Measurements from ENCODE around the gene FBXO46. TPM values are rescaled to one million over a fixed set of nuclear protein-coding genes. Genes with fewer than 3 reads are reported as not detected.
A peak's percentile ranks its signal among the peaks of the same experiment; 100 is the strongest.

The FBXO46 gene
- polyA plus RNA-seq, 2 of the 4 experiments (the other 2 are of a cell fraction) = 4.9 to 12.7 TPM

DNA sequence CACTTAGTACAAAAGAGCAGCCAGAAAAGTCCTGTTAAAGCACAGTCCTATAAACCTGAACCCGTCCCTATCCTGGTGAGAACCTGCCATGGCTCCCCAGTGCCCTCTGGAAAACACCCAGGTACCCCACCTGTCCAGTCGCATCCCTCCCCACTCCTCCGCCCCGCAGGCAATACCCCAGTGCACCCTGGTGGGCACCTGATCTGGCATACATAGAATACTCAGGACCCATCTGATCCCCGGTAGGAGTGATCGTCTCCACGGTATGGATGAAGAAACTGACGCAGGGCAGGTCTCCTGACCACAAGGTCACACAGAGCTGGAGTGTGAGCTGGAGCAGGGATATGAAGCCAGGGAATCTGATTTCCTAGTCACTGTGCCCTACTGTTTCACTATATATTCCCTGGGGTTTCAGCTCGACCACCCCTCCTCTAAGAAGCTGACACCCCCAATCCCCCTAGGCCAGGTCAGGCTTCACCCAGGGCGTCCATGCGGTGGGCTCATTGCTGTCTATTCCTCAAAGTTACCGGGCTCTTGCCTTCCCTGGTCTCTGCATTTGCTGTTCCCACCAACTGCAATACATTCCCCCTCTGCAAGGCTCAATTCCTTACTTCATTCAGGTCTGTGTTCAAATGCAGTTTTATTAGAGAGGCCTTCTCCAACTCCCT is 12.6 kb downstream of the FBXO46 start:
- Histone ChIP-seq H3K4me3 (peak overlapping the region; percentile 45), H3K27ac (peak overlapping the region; percentile 90 to 93), H3K4me2 (peak overlapping the region; percentile 88), H3K4me1 (peaks cover 44% of the 10 kb centered on the region), H3K9me3 (peaks cover 4% of the 10 kb centered on the region)
- 55% methylated on average over 12 of the region's 12 CpGs for WGBS (ENCODE audit: missing lambda C conversion rate)
- no peak for FAIRE-seq
- peak; percentile 3 to 10; a peak in 5 of 6 replicates for ATAC-seq
- CTCF ChIA-PET = interaction anchor here (0.6 to 12.7 kb wide), 10 partner anchors 9 to 81 kb away, joined by 3 to 160 read pairs (median 9); partner anchors contain the start of genes QPCTL, SIX5 and SNRPD2
- POLR2A ChIA-PET = interaction anchor here (0.7 to 2.3 kb wide), 9 partner anchors 9 to 51 kb away, joined by 3 to 67 read pairs (median 7); partner anchors contain the start of genes FBXO46, QPCTL, SIX5 and SNRPD2
- DNase-seq (ENCODE audit: low read depth in 1 of 2, low spot score in 1 of 2) = no peak
- TF ChIP-seq RCOR1 (IDR thresholded peaks at IDR 0.05; ENCODE audit: low read depth, low read length) (no peak), HEYL (CRISPR knock-in tag; IDR thresholded peaks at IDR 0.05) (no peak), PHF8 (IDR thresholded peaks at IDR 0.05; ENCODE audit: borderline replicate concordance, low read depth) (no peak), ZFP36 (IDR thresholded peaks at IDR 0.05; ENCODE audit: borderline replicate concordance, partially characterized antibody) (peak; percentile 12), TFCP2L1 (CRISPR knock-in tag; IDR thresholded peaks at IDR 0.05) (no peak), EHF (CRISPR knock-in tag; IDR thresholded peaks at IDR 0.05) (0 out of 2 replicates have a peak, but pooled peaks have one; percentile 4), TP53 (CRISPR knock-in tag; IDR thresholded peaks at IDR 0.05) (no peak), NFE2L2 (conservative IDR thresholded peaks at IDR 0.05; ENCODE audit: low read length) (no peak), NR3C1 (IDR thresholded peaks at IDR 0.05) (no peak), KDM1A (IDR thresholded peaks at IDR 0.05; ENCODE audit: low read depth) (0 out of 2 replicates have a peak, but pooled peaks have one; percentile 21), RAD21 (conservative IDR thresholded peaks at IDR 0.05 in 1 of 2, IDR thresholded peaks at IDR 0.05 in 1 of 2) (no peak), HOXB5 (CRISPR knock-in tag; IDR thresholded peaks at IDR 0.05) (no peak), FOSL2 (IDR thresholded peaks at IDR 0.05) (no peak), FOSL2 (CRISPR knock-in tag; IDR thresholded peaks at IDR 0.05) (0 out of 2 replicates have a peak, but pooled peaks have one; percentile 6), RNF2 (IDR thresholded peaks at IDR 0.05; ENCODE audit: borderline replicate concordance, low read depth) (no peak), POLR2A (IDR thresholded peaks at IDR 0.05; ENCODE audit: low read length) (no peak)
- TF ChIP-seq, protein P1, sequence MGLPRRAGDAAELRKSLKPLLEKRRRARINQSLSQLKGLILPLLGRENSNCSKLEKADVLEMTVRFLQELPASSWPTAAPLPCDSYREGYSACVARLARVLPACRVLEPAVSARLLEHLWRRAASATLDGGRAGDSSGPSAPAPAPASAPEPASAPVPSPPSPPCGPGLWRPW (IDR thresholded peaks at IDR 0.05) = no peak
- TF ChIP-seq, protein P2, sequence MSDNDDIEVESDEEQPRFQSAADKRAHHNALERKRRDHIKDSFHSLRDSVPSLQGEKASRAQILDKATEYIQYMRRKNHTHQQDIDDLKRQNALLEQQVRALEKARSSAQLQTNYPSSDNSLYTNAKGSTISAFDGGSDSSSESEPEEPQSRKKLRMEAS (IDR thresholded peaks at IDR 0.05) = no peak
- TF ChIP-seq, protein P3, sequence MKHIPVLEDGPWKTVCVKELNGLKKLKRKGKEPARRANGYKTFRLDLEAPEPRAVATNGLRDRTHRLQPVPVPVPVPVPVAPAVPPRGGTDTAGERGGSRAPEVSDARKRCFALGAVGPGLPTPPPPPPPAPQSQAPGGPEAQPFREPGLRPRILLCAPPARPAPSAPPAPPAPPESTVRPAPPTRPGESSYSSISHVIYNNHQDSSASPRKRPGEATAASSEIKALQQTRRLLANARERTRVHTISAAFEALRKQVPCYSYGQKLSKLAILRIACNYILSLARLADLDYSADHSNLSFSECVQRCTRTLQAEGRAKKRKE (CRISPR knock-in tag; IDR thresholded peaks at IDR 0.05; ENCODE audit: low read depth) = no peak

DNA sequence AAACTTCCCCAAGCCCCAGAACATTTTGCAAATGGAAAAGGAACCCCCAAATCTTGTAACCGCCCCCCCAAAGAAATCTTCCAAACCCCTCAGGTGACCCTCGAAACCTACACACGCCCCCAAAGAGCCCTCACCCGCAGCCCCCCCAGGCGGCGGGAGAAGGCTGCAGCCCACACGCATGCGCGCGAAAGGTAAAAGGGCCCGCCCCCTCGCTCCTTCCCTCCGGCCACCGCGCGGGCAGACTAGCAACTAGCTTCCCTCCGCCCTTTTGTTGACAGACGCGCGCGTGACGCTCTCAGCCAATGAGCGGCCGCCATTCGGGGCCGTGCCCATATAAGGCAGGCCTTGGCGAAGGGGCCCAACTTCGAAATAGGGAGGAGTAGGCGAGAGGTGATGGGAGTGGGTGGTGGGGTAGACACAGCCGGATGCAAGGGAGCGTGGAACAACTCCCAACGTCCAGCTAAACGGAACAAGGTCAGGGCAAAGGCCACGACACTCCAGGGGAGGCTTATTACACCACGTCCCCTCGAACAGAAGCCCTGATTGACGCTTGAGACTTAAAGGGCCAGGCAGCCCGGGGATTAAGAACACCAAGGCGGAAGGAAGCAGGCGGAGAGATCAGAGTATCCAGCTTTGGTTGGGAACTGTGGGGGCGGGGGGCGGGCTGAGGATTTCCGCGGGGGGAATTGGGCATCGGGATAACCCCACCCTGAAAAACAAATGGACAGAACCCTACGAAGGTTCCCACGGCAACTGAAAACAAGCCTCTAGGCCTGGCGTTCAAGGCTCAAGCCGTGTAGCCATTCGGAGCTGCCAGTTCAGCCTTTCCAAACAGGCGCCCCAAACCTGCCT is 13.3 kb downstream of the FBXO46 start:
- peak; percentile 92 to 97 for ATAC-seq
- ChIA-PET CTCF (interaction anchor here (0.6 to 12.7 kb wide), 23 partner anchors 8 to 1226 kb away, joined by 3 to 160 read pairs (median 5); partner anchors contain the start of genes QPCTL, SIX5 and SNRPD2), POLR2A (interaction anchor here (0.6 to 2.3 kb wide), 16 partner anchors 9 to 52 kb away, joined by 3 to 67 read pairs (median 4); partner anchors contain the start of genes FBXO46, QPCTL, SIX5 and SNRPD2)
- FAIRE-seq = peak; percentile 100
- H3K4me3 ChIP-seq = peak overlapping the region; percentile 80
- H3K4me1 ChIP-seq = peaks cover 38% of the 10 kb centered on the region
- peaks cover 4% of the 10 kb centered on the region for H3K9me3 ChIP-seq
- 2% methylated on average over 45 of the region's 51 CpGs for WGBS (ENCODE audit: missing lambda C conversion rate)
- H3K27ac ChIP-seq = peak overlapping the region; percentile 92 to 96
- peak overlapping the region; percentile 88 for H3K4me2 ChIP-seq
- DNase-seq (ENCODE audit: low read depth in 1 of 2, low spot score in 1 of 2) = peak; percentile 99 to 100
- TF ChIP-seq, protein P4, sequence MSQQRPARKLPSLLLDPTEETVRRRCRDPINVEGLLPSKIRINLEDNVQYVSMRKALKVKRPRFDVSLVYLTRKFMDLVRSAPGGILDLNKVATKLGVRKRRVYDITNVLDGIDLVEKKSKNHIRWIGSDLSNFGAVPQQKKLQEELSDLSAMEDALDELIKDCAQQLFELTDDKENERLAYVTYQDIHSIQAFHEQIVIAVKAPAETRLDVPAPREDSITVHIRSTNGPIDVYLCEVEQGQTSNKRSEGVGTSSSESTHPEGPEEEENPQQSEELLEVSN (IDR thresholded peaks at IDR 0.05; ENCODE audit: borderline replicate concordance, low read depth) = peak; percentile 72
- TF ChIP-seq, protein P3 (CRISPR knock-in tag; IDR thresholded peaks at IDR 0.05; ENCODE audit: low read depth) = no peak
- TF ChIP-seq RNF2 (IDR thresholded peaks at IDR 0.05; ENCODE audit: borderline replicate concordance, low read depth) (no peak), CHD2 (IDR thresholded peaks at IDR 0.05; ENCODE audit: low read length, partially characterized antibody) (peak; percentile 39), FOSB (CRISPR knock-in tag; IDR thresholded peaks at IDR 0.05) (no peak), RFX5 (IDR thresholded peaks at IDR 0.05) (peak; percentile 62; the same call in 1 of the 2 replicates), POLR2A (IDR thresholded peaks at IDR 0.05; ENCODE audit: low read length) (peak; percentile 41), JUN (IDR thresholded peaks at IDR 0.05) (peak; percentile 83 to 92), CHD4 (IDR thresholded peaks at IDR 0.05; ENCODE audit: borderline replicate concordance) (no peak), CEBPB (IDR thresholded peaks at IDR 0.05) (peak in 1 of 2 experiments; percentile 69; a peak in 1 of 4 replicates), NFE2L2 (conservative IDR thresholded peaks at IDR 0.05; ENCODE audit: low read length) (no peak), ESRRA (IDR thresholded peaks at IDR 0.05; ENCODE audit: borderline replicate concordance, low read length) (peak; percentile 70; the same call in 1 of the 2 replicates), GATA3 (IDR thresholded peaks at IDR 0.05; ENCODE audit: borderline replicate concordance) (peak; percentile 61; the same call in 1 of the 2 replicates), MYC (IDR thresholded peaks at IDR 0.05; ENCODE audit: borderline replicate concordance, low read length) (peak; percentile 83; the same call in 1 of the 2 replicates), SREBF2 (IDR thresholded peaks at IDR 0.05) (no peak), MAFK (IDR thresholded peaks at IDR 0.05; ENCODE audit: partially characterized antibody) (no peak), TFCP2L1 (CRISPR knock-in tag; IDR thresholded peaks at IDR 0.05) (no peak), HOXA7 (CRISPR knock-in tag; IDR thresholded peaks at IDR 0.05) (no peak)
- TF ChIP-seq, protein P2 (IDR thresholded peaks at IDR 0.05) = peak; percentile 92
